ENCODE data around the gene GNAS. TPM values are rescaled to one million over a fixed set of nuclear protein-coding genes. Genes with fewer than 3 reads are reported as not detected.

GNAS gene
- total RNA-seq, 6 experiments from 2014 or later: 254 to 400 (median 287) TPM

DNA sequence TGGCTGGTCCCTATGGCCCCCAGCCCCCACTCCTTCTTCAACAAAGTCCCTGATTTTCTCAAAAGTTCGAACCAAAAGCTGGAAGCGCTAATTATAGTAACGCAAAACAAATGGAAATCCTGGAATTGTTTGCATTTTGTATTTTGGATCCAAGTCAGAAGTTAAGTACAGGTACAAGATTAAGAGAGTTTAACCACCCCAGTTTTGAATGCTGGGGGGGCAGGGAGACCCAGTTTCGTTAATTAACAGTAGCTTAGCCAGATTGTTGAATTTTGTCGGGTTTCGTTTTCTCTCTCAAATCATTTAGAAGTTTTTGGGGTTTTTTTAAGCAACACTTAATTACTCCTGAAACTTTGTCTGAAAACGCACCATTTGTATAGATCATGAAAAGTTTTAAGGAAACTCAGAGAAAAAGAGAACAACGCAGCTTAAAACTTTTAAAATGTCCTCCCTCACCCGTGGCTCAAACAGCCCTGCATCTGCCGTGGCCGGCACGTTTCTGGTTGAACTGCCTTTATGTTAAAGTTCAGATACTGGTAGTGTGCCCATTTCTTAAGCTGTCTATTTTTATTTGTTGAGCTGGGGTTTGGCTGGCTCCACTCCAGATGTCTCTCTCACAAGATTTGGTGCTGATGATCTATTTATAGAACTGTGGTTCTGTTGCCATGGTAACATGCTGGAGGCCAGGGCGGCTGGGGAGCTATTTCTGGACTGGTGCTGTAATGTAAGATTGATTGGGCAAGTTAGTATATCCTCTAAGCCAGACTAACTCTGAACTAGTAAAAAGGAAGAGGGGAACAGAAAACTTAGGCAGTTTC, 55.0 kb downstream of the GNAS start:
- Histone ChIP-seq H3K36me3 (peaks cover 0 to 66% (median 49%) of the 10 kb centered on the region in 4 donors), H3K4me3 (no peak overlapping the region), H3K9me3 (no peaks in the 10 kb centered on the region), H3K4me1 (peaks cover 0 to 29% (median 2%) of the 10 kb centered on the region in 4 donors), H3K27me3 (no peaks in the 10 kb centered on the region), H3K27ac (peak overlapping the region; percentile 24 to 36 (median 26))
- TF ChIP-seq POLR2A (IDR thresholded peaks at IDR 0.05): no peak
- TF ChIP-seq, protein P1, sequence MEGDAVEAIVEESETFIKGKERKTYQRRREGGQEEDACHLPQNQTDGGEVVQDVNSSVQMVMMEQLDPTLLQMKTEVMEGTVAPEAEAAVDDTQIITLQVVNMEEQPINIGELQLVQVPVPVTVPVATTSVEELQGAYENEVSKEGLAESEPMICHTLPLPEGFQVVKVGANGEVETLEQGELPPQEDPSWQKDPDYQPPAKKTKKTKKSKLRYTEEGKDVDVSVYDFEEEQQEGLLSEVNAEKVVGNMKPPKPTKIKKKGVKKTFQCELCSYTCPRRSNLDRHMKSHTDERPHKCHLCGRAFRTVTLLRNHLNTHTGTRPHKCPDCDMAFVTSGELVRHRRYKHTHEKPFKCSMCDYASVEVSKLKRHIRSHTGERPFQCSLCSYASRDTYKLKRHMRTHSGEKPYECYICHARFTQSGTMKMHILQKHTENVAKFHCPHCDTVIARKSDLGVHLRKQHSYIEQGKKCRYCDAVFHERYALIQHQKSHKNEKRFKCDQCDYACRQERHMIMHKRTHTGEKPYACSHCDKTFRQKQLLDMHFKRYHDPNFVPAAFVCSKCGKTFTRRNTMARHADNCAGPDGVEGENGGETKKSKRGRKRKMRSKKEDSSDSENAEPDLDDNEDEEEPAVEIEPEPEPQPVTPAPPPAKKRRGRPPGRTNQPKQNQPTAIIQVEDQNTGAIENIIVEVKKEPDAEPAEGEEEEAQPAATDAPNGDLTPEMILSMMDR (IDR thresholded peaks at IDR 0.05): no peak
- DNase-seq: peak; percentile 63 to 79 (median 71)
- 29% methylated on average over 13 of the region's 13 CpGs for WGBS (ENCODE audit: insufficient coverage, low coverage, low lambda C conversion rate, missing lambda C conversion rate)
- intact Hi-C loops (cut with DNase I): no loop called here
- peak; percentile 73 to 93 (median 88) for ATAC-seq

DNA sequence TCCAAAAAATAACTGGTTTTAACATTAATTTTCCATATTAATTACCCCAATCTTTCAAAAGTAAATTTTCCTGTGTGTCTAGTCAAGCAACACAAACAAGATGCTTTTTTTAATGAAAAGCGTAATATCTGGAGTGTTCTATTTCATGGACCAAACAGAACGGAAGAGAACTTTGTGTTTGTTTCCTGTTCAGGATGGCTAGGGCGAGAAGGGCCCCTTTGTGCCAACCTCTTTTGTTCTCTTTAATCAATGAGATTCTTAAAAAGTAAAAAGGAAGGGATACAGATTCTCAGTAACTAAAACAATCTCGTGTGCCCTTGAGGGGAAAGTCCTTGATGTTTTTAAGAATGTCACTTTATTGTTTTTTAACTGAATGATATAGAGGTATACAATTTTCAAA, 55.7 kb downstream of the GNAS start:
- H3K27me3 ChIP-seq: no peaks in the 10 kb centered on the region
- H3K4me3 ChIP-seq: no peak overlapping the region
- WGBS (ENCODE audit: insufficient coverage, low coverage, low lambda C conversion rate, missing lambda C conversion rate): 24% methylated on average over 4 of the region's 4 CpGs
- intact Hi-C loops (cut with DNase I): no loop called here
- DNase-seq: no peak
- no peaks in the 10 kb centered on the region for H3K9me3 ChIP-seq
- peaks cover 0 to 66% (median 49%) of the 10 kb centered on the region in 4 donors for H3K36me3 ChIP-seq
- peaks cover 0 to 29% (median 2%) of the 10 kb centered on the region in 4 donors for H3K4me1 ChIP-seq
- peak overlapping the region; percentile 8 to 36 (median 24) for H3K27ac ChIP-seq
- no peak for ATAC-seq
- TF ChIP-seq, protein P1 (IDR thresholded peaks at IDR 0.05): no peak
- no peak for TF ChIP-seq POLR2A (IDR thresholded peaks at IDR 0.05)

DNA sequence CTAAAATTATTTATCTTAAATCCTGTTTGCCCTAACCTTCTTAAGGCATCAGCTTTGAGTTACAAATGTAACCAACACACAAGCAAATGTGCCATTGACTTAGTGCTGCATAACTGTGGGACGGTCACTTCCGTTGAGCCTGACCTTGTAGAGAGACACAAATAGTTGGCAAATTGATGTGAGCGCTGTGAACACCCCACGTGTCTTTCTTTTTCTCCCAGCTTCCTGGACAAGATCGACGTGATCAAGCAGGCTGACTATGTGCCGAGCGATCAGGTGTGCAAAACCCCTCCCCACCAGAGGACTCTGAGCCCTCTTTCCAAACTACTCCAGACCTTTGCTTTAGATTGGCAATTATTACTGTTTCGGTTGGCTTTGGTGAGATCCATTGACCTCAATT, 56.4 kb downstream of the GNAS start:
- no peak overlapping the region for H3K27ac ChIP-seq
- H3K36me3 ChIP-seq: peaks cover 0 to 60% (median 45%) of the 10 kb centered on the region in 4 donors
- WGBS (ENCODE audit: insufficient coverage, low coverage, low lambda C conversion rate, missing lambda C conversion rate): 65% methylated on average over 5 of the region's 9 CpGs
- no peak overlapping the region for H3K4me3 ChIP-seq
- TF ChIP-seq POLR2A (IDR thresholded peaks at IDR 0.05): no peak
- TF ChIP-seq, protein P1 (IDR thresholded peaks at IDR 0.05): no peak
- intact Hi-C loops (cut with DNase I): no loop called here
- DNase-seq (no peak), ATAC-seq (no peak)
- peaks cover 0 to 29% (median 2%) of the 10 kb centered on the region in 4 donors for H3K4me1 ChIP-seq
- H3K27me3 ChIP-seq: no peaks in the 10 kb centered on the region
- no peaks in the 10 kb centered on the region for H3K9me3 ChIP-seq

DNA sequence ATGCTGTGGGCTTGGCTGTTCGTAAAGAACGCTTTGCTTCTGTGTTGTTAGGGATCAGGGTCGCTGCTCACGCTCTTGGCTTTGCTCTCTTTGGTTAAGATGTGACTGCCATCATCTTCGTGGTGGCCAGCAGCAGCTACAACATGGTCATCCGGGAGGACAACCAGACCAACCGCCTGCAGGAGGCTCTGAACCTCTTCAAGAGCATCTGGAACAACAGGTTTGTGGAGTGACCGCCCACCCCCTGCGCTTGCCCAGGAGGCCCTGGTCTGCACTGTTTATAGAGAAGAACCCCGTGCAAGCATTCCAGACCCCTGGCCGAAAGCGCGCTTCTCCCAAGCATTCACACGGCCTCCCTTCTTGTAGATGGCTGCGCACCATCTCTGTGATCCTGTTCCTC, 57.1 kb downstream of the GNAS start:
- no peak for TF ChIP-seq POLR2A (IDR thresholded peaks at IDR 0.05)
- TF ChIP-seq, protein P1 (IDR thresholded peaks at IDR 0.05): no peak
- WGBS (ENCODE audit: insufficient coverage, low coverage, low lambda C conversion rate, missing lambda C conversion rate): 100% methylated on average over 1 of the region's 15 CpGs

More for the DNA sequence above, 57.1 kb downstream of the GNAS start:
- no peak overlapping the region for H3K27ac ChIP-seq
- intact Hi-C loops (cut with DNase I): no loop called here
- DNase-seq: no peak
- peaks cover 0 to 29% (median 2%) of the 10 kb centered on the region in 4 donors for H3K4me1 ChIP-seq
- ATAC-seq: no peak
- H3K9me3 ChIP-seq: no peaks in the 10 kb centered on the region
- no peak overlapping the region for H3K4me3 ChIP-seq
- H3K36me3 ChIP-seq: peaks cover 0 to 55% (median 39%) of the 10 kb centered on the region in 4 donors
- no peaks in the 10 kb centered on the region for H3K27me3 ChIP-seq

Measured in right lobe of liver (tissue), 6 donors.